GM23338 (cell line): ENCODE data around the gene PLXNA2. TPM values are rescaled to one million over a fixed set of nuclear protein-coding genes. Genes with fewer than 3 reads are reported as not detected.

ENCODE experiments used
- ATAC-seq: fragments of 200-7000 bp; cut with Tn5 transposase; 3 replicates; pipeline ENCODE4 v1.9.1; 2020
- DNase-seq: peaks from one replicate; pipeline ENCODE4 v3.0.0-alpha.2; 2015; ENCODE audit warnings: low spot score
- H2AFZ ChIP-seq: fragments of 200-600 bp; sonication (generic); 2 replicates; pipeline ENCODE4 v1.8.0; 2016; ENCODE audit warnings: antibody characterized with exemption, mild to moderate bottlenecking, moderate library complexity
- H3F3A ChIP-seq: fragments of 200-600 bp; sonication (generic); replicated peaks from 2 replicates; pipeline ENCODE4 v1.8.0; 2017; ENCODE audit warnings: antibody characterized with exemption, mixed run types, low read depth
- H3K27ac ChIP-seq: fragments of 200-600 bp; sonication (generic); 2 replicates; pipeline ENCODE4 v1.6.1; 2016; ENCODE audit warnings: low read depth
- H3K27me3 ChIP-seq: fragments of 200-600 bp; sonication (generic); 2 replicates; pipeline ENCODE4 v1.8.0; 2016; ENCODE audit warnings: mild to moderate bottlenecking, mixed run types, moderate library complexity; ENCODE audit not compliant: insufficient read depth
- H3K36me3 ChIP-seq: fragments of 200-600 bp; sonication (generic); 2 replicates; pipeline ENCODE4 v1.8.0; 2016; ENCODE audit warnings: mild to moderate bottlenecking; ENCODE audit not compliant: insufficient read depth
- H3K4me1 ChIP-seq: fragments of 200-600 bp; sonication (generic); 2 replicates; pipeline ENCODE4 v1.8.0; 2016; ENCODE audit warnings: mild to moderate bottlenecking, moderate library complexity; ENCODE audit not compliant: insufficient read depth
- H3K4me2 ChIP-seq: fragments of 200-600 bp; sonication (generic); 2 replicates; pipeline ENCODE4 v1.7.1; 2017; ENCODE audit warnings: mixed run types
- H3K4me3 ChIP-seq: fragments of 200-600 bp; sonication (generic); 2 replicates; pipeline ENCODE4 v1.6.1; 2016; ENCODE audit warnings: mixed run types
- H3K79me2 ChIP-seq: fragments of 200-600 bp; sonication (generic); replicated peaks from 2 replicates; pipeline ENCODE4 v1.8.0; 2017; ENCODE audit warnings: mild to moderate bottlenecking; ENCODE audit not compliant: insufficient read depth
- H3K9me2 ChIP-seq: fragments of 200-600 bp; sonication (generic); 2 replicates; pipeline ENCODE4 v1.8.0; 2017; ENCODE audit not compliant: insufficient read depth
- H4K20me1 ChIP-seq: fragments of 200-600 bp; sonication (generic); replicated peaks from 2 replicates; pipeline ENCODE4 v1.8.0; 2017; ENCODE audit warnings: mild to moderate bottlenecking; ENCODE audit not compliant: insufficient read depth
- H3K27ac Mint-ChIP-seq: 2 replicates; pipeline ENCODE4 v1.8.0; 2020; ENCODE audit warnings: inconsistent platforms, mild to moderate bottlenecking, moderate library complexity, mixed read lengths
- H3K27me3 Mint-ChIP-seq: 3 replicates; pipeline ENCODE4 v1.8.0; 2022; ENCODE audit warnings: low read depth, mild to moderate bottlenecking, moderate library complexity, mixed read lengths, inconsistent platforms; ENCODE audit not compliant: insufficient read depth, poor library complexity
- H3K36me3 Mint-ChIP-seq: 3 replicates; pipeline ENCODE4 v1.8.0; 2021; ENCODE audit warnings: low read depth, mild to moderate bottlenecking, inconsistent platforms, moderate library complexity, mixed read lengths
- H3K4me1 Mint-ChIP-seq: 3 replicates; pipeline ENCODE4 v1.8.0; 2020; ENCODE audit warnings: mild to moderate bottlenecking, inconsistent platforms, mixed read lengths
- H3K4me3 Mint-ChIP-seq: 3 replicates; pipeline ENCODE4 v1.8.0; 2021; ENCODE audit warnings: moderate library complexity, mild to moderate bottlenecking, inconsistent platforms, mixed read lengths
- H3K9me3 Mint-ChIP-seq: 3 replicates; pipeline ENCODE4 v1.8.0; 2020; ENCODE audit warnings: moderate library complexity, mild to moderate bottlenecking, inconsistent platforms, mixed read lengths
- CTCF ChIP-seq, 2 experiments: fragments of 200-600 bp in 1 of 2; sonication (generic) in 1 of 2; conservative IDR thresholded peaks; 2 replicates each; pipeline versions ENCODE4 v1.5.1 to v1.6.1; 2016 to 2017; ENCODE audit warnings: antibody characterized with exemption in 2 of 2, low read depth in 2 of 2, mild to moderate bottlenecking in 2 of 2, moderate library complexity in 1 of 2
- EZH2phosphoT487 ChIP-seq: fragments of 200-600 bp; sonication (generic); IDR thresholded peaks from one replicate; pipeline ENCODE4 v1.8.1; 2018; ENCODE audit warnings: antibody characterized with exemption; ENCODE audit not compliant: unreplicated experiment
- JUNB ChIP-seq: IDR thresholded peaks from one replicate; pipeline ENCODE4 v1.6.1; 2016; ENCODE audit warnings: antibody characterized with exemption; ENCODE audit not compliant: unreplicated experiment
- NANOG ChIP-seq: IDR thresholded peaks from 2 replicates; pipeline ENCODE4 v1.6.1; 2016; ENCODE audit warnings: antibody characterized with exemption, borderline replicate concordance
- REST ChIP-seq: IDR thresholded peaks from one replicate; pipeline ENCODE4 v1.6.1; 2018; ENCODE audit warnings: antibody characterized with exemption; ENCODE audit not compliant: unreplicated experiment
- ZNF331 ChIP-seq: fragments of 250-450 bp; sonication (Bioruptor Pico); IDR thresholded peaks from 2 replicates; pipeline ENCODE4 v1.5.0; 2020; ENCODE audit warnings: low read depth, mild to moderate bottlenecking, moderate library complexity
- polyA plus RNA-seq: library from polyadenylated mRNA; unstranded; fragments of >200 nt; fragmentation: Nextera tagmentation; extraction: Ambion mirVana; gene quantifications from 2 replicates; pipeline ENCODE4 v1.2.1, GENCODE V29; 2016
- total RNA-seq: library from RNA; depleted of rRNA; stranded (reverse); fragments of >200 nt; shearing (Covaris generic); gene quantifications from 2 replicates; pipeline ENCODE4 v1.2.3, GENCODE V29; 2014
- TF ChIP-seq, protein P1 (sequence below): IDR thresholded peaks from 2 replicates; pipeline ENCODE4 v1.6.1; 2016; ENCODE audit warnings: antibody characterized with exemption

The PLXNA2 gene
- total and polyA plus RNA-seq, 2 experiments from 2014 or later = 0.40 to 1.8 TPM

DNA sequence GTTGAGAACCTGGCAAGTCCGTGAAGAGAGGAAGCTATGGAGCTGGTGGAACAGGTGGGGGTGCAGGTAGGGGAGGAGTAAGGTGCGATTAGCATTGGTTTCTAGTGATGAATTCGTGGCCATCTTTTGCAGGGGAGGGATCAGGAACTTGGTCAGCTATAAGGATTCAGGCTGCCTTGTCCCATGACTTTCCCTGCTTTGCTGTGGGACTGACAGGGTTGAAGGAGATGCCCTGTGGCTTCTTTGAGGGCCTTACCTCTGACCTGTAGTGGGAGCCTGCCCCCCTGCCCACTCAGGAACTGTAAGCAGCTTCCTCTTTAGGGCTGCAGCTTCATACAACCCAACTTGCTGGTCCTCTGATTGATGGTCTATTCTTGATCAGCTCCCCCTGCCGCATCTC, 248.6 kb downstream of the PLXNA2 start:
- Histone ChIP-seq H3K4me2 (no peak overlapping the region), H3F3A (no peaks in the 10 kb centered on the region), H3K4me3 (no peak overlapping the region), H4K20me1 (0 out of 2 replicates have a peak, but pooled peaks cover 4% of the 10 kb centered on the region), H3K27me3 (no peaks in the 10 kb centered on the region), H3K36me3 (no peaks in the 10 kb centered on the region), H3K9me2 (no peaks in the 10 kb centered on the region), H3K4me1 (peaks cover 23% of the 10 kb centered on the region), H3K27ac (no peak overlapping the region), H3K79me2 (no peaks in the 10 kb centered on the region), H2AFZ (no peak overlapping the region)
- no peak overlapping the region for H3K27ac Mint-ChIP-seq
- no peaks in the 10 kb centered on the region for H3K36me3 Mint-ChIP-seq
- ATAC-seq (no peak), DNase-seq (no peak)
- peaks cover 18% of the 10 kb centered on the region for H3K4me1 Mint-ChIP-seq
- H3K4me3 Mint-ChIP-seq = no peak overlapping the region
- no peak for TF ChIP-seq ZNF331
- TF ChIP-seq NANOG = no peak
- H3K9me3 Mint-ChIP-seq = peaks cover 3% of the 10 kb centered on the region; the same call in 1 of the 3 replicates
- peaks cover 9% of the 10 kb centered on the region for H3K27me3 Mint-ChIP-seq

- Histone ChIP-seq H3K27ac (no peak overlapping the region), H3K9me2 (no peaks in the 10 kb centered on the region), H3K4me3 (no peak overlapping the region), H3K27me3 (no peaks in the 10 kb centered on the region), H3K4me2 (no peak overlapping the region), H3K36me3 (no peaks in the 10 kb centered on the region), H2AFZ (no peak overlapping the region), H3K4me1 (peaks cover 20% of the 10 kb centered on the region), H4K20me1 (0 out of 2 replicates have a peak, but pooled peaks cover 4% of the 10 kb centered on the region), H3F3A (no peaks in the 10 kb centered on the region), H3K79me2 (no peaks in the 10 kb centered on the region)
- Mint-ChIP-seq H3K27me3 (peaks cover 9% of the 10 kb centered on the region), H3K27ac (no peak overlapping the region), H3K4me1 (peaks cover 14% of the 10 kb centered on the region), H3K36me3 (no peaks in the 10 kb centered on the region), H3K9me3 (no peaks in the 10 kb centered on the region; the same call in 2 of the 3 replicates), H3K4me3 (no peak overlapping the region; the same call in 2 of the 3 replicates)
- ATAC-seq (peak; percentile 83), DNase-seq (peak; percentile 76)
- TF ChIP-seq JUNB (no peak), CTCF (conservative IDR thresholded peaks at IDR 0.05; ENCODE audit: low read depth in 2 of 2) (peak; percentile 82 to 96), EZH2phosphoT487 (no peak), REST (no peak)
- TF ChIP-seq, protein P1, sequence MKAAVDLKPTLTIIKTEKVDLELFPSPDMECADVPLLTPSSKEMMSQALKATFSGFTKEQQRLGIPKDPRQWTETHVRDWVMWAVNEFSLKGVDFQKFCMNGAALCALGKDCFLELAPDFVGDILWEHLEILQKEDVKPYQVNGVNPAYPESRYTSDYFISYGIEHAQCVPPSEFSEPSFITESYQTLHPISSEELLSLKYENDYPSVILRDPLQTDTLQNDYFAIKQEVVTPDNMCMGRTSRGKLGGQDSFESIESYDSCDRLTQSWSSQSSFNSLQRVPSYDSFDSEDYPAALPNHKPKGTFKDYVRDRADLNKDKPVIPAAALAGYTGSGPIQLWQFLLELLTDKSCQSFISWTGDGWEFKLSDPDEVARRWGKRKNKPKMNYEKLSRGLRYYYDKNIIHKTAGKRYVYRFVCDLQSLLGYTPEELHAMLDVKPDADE = no peak
Measured at GRCh38 chr1:207993477-207994445, 250.4 kb downstream of the PLXNA2 start.
